GM21723 (cell line): Measurements from ENCODE around the gene STAT1.

Source experiments
- ATAC-seq: cut with Tn5 transposase; IDR thresholded peaks from one replicate; pipeline ENCODE4 v1.9.1; 2021; ENCODE audit warnings: mild to moderate bottlenecking, moderate library complexity; ENCODE audit not compliant: unreplicated experiment

Gene STAT1

DNA sequence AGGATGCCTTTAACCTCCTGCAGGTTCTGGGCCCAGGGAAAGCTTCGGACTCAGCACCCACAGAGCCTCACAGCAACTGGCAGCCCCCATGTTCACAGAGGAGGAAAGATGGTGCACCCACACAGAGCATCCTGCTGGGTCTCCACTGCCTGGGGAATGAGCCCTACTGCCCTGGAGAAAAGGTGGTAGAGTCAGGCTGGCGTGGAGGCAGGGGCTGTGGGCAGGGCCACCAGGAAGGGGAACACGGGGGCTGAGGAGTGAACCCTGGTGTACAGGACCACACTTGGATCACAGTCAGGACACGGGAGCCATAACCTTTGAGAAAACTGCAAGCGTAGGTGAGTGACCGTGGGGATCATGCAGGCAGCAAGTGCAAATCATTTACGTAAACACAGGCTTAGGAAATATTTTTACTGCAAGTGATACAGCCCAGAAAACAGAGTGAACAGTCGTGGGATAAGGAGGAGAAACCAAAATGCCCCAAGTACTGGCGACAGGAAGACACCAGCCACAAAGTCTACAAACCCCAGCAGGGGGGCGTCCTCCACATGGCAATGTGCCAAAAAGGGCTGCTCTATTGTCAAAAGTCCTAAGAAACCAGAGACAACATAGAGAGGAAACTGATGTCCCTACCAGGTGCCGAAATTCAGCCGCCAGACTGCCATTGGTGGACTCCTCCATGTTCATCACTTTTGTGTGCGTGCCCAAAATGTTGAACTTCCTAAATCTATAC lies 27.6 kb downstream of the STAT1 start:
- no peak for ATAC-seq

DNA sequence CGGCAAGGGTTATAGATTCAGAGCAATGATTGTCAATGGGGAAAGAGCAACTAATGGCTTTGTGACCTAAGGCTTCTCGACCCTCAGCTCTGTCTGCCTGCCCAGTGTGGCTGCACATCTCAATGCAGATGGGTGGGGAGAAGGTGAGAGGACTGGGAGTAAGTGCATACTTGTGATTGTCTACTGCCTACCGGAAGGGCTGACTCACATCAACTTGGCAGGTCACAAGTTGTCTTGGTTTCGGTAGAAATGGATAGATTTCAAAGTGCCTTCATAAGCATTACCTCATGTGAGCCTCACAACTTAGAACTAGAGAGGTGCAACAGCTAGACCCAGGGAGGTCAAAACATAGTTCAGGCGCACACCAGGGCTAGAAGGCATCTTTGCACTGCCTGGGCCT lies 29.4 kb downstream of the STAT1 start:
- no peak for ATAC-seq

DNA sequence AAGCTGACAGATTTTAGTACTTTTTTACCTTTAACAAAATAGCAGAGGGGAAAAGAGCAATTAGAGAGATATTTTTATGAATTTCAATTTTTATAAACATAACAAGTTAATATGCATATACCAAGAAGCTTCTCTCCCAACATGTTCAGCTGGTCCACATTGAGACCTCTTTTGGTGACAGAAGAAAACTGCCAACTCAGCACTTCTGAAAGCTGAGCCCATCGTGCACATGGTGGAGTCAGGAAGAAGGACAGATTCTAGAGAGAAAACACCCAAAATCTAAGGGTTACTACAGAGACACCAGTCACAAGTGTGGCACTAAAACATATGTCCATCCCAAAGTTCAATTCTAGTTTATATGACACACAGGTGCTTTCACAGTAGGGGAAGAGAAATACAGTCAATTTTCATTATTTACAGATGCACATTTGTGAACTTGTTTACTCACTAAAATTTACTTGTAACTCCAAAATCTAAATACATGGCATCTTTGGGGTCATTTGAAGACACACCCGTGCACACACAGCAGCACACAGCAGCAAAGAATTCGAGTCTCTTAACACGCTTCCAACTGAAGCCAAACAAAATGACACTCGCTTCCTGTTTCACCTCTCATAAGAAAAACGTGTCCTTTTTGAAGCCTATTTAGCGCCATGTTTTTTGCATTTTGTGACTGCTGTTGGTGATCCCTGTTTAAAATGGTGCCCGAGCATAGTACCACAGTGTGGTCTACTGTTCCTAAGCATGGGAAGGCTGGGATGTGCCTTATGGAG lies 31.5 kb downstream of the STAT1 start:
- no peak for ATAC-seq

- no peak for ATAC-seq
Observed at GRCh38 chr2:190981733-190982132, 32.2 kb downstream of the STAT1 start.

- ATAC-seq = no peak
Observed at GRCh38 chr2:190981333-190981732, 32.6 kb downstream of the STAT1 start.

GRCh38 chr2:190980630-190981209 lies 33.3 kb downstream of the STAT1 start:
- no peak for ATAC-seq

DNA sequence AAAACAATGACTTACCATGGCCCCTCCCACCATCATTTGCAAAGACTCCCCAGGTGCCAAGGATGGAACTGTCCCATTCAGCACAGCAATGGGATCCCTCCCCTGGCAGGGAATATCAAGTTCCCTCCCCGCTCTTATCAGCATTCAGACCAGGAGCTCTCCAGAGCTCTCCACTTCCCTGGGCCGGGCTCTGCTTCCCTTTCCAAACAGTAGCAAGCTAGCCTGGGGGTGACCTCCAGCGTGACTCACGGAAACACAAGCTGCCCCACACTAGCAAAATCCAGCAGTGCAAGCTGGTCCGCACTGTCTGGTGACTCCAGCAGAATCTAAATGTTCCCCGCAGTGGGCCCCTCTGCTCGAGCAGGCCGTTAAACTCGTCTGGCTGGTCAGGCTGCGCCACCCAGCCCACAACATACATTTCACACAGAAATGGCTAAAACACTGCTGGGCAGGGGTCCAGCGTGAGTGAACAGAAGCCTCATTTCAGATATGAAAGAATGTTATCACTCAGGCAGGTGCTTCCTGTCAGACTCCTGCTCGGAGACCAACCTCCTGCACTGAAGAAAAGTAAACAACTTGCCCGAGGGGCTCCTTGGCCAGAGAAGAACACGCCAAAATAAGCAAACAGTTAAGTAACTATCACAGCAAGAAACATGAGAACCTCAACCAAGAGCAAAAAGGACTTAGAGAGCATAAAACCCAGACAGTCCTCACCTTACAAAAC lies 33.9 kb downstream of the STAT1 start:
- ATAC-seq = no peak

- no peak for ATAC-seq
Observed at GRCh38 chr2:190978389-190979053, 35.5 kb downstream of the STAT1 start.

GRCh38 chr2:190977505-190977904 lies 36.5 kb downstream of the STAT1 start:
- ATAC-seq = no peak

GRCh38 chr2:190976521-190976920 lies 37.5 kb downstream of the STAT1 start:
- no peak for ATAC-seq

GRCh38 chr2:190974629-190975361 lies 39.2 kb downstream of the STAT1 start:
- ATAC-seq = no peak

GRCh38 chr2:190973726-190974628 lies 40.0 kb downstream of the STAT1 start:
- no peak for ATAC-seq

DNA sequence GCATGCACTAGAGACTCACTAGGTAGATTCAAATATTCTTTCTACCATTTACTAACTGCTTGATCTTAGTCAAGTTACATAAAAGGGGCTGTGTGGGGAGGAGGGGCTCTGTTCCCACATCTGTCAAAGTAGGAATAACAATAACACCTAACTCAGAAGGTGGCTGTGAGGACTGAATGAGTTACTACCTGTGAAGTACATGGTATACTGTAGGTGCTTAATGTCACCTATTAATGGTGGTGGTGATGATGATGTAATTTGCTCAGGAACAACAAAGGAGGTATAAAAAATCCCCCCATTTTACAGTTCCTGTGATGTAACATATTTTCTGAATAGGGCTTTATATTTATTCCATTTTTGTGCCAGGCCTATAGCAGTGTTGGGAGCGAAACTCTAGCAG lies 40.7 kb downstream of the STAT1 start:
- ATAC-seq = no peak

DNA sequence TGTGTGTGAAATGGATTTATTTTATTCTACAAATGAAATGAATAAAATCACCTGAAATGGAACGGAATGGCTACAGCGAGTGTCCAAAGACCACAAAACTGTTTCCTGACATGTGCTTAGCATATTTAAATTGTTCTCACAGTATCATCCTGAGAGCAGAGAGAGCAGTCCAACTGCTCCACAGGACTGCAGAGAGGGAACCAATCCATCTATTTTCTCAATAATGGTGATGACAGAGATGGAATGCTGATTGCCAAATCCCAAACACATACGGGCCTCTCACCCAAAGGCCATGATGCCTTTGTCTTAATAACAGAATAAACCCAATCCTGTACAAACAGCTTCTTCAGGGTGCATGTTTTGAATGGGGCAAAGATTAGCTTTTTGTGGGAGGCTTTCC lies 41.1 kb downstream of the STAT1 start:
- no peak for ATAC-seq

DNA sequence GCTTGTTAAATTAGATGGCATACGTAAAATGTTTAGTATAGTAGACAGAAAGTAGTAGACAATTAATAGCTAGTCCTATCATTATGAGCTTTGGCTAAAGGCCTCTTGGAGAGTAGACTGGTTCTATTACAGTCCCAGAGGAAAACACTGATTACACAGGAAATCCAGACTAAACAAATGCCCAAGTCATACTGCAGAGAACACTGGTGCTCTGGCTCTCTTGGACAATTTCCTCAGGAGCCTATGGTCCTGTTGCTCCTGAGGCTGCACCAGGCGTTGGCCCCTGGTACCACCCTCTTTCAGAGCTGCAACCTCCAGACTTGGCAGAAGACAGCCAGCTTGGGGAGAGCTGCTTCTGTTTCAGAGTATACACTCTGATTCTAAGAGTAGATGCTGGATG lies 41.8 kb downstream of the STAT1 start:
- no peak for ATAC-seq

- ATAC-seq = no peak
Observed at GRCh38 chr2:190970873-190971506, 43.0 kb downstream of the STAT1 start.

- no peak for ATAC-seq
Observed at GRCh38 chr2:190970160-190970559, 43.8 kb downstream of the STAT1 start.

DNA sequence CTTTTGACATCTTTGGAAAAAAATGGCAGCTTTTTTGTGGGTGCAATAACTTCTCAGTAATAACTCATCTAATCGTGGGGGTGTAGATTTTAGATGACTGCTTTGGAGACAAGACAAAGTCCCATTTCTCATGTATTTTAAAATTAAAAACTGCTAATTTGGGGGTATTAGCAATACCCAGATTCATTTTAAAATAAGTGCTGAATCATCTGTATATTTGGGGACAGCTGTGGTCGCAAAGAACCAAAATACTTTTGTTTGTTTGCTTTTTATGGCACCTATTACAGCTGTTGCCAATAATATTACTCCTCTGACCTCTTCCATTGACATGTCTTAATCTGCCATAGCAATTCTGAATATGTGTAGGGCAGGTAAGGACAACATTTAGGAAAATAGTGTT lies 45.4 kb downstream of the STAT1 start:
- no peak for ATAC-seq
